Measurements from ENCODE around the gene KRTAP9-6.

- TF ChIP-seq, protein P1, sequence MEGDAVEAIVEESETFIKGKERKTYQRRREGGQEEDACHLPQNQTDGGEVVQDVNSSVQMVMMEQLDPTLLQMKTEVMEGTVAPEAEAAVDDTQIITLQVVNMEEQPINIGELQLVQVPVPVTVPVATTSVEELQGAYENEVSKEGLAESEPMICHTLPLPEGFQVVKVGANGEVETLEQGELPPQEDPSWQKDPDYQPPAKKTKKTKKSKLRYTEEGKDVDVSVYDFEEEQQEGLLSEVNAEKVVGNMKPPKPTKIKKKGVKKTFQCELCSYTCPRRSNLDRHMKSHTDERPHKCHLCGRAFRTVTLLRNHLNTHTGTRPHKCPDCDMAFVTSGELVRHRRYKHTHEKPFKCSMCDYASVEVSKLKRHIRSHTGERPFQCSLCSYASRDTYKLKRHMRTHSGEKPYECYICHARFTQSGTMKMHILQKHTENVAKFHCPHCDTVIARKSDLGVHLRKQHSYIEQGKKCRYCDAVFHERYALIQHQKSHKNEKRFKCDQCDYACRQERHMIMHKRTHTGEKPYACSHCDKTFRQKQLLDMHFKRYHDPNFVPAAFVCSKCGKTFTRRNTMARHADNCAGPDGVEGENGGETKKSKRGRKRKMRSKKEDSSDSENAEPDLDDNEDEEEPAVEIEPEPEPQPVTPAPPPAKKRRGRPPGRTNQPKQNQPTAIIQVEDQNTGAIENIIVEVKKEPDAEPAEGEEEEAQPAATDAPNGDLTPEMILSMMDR (IDR thresholded peaks at IDR 0.05): no peak
- no peak for TF ChIP-seq POLR2A (IDR thresholded peaks at IDR 0.05)
- TF ChIP-seq EP300 (IDR thresholded peaks at IDR 0.05): no peak
- no peak for TF ChIP-seq POLR2AphosphoS5 (IDR thresholded peaks at IDR 0.05)
Observed at GRCh38 chr17:41264599-41264998, 579 bp upstream of the KRTAP9-6 start.

Measured in suprapubic skin (tissue), 4 donors.